GM19328 (cell line): ENCODE results near the gene RTL1.
A peak's percentile ranks its signal among the peaks of the same experiment; 100 is the strongest.

Source experiments
- ATAC-seq: cut with Tn5 transposase; IDR thresholded peaks from one replicate; pipeline ENCODE4 v1.9.1; 2021; ENCODE audit warnings: mild to moderate bottlenecking, moderate library complexity; ENCODE audit not compliant: unreplicated experiment

Gene RTL1

GRCh38 chr14:100854435-100854834 lies 49.1 kb downstream of the RTL1 start:
- no peak for ATAC-seq

- ATAC-seq, result no peak
These were observed 51.4 kb downstream of the RTL1 start for GRCh38 chr14:100851946-100852620.

- ATAC-seq, result no peak
These were observed 52.0 kb downstream of the RTL1 start for GRCh38 chr14:100851586-100851916.

GRCh38 chr14:100850841-100851585 lies 52.5 kb downstream of the RTL1 start:
- ATAC-seq, result peak; percentile 67

- ATAC-seq, result no peak
These were observed 54.3 kb downstream of the RTL1 start for GRCh38 chr14:100849115-100849781.

GRCh38 chr14:100846309-100846859 lies 57.1 kb downstream of the RTL1 start:
- ATAC-seq, result no peak

- no peak for ATAC-seq
These were observed 58.2 kb downstream of the RTL1 start for GRCh38 chr14:100845341-100845740.

GRCh38 chr14:100844846-100845245 lies 58.7 kb downstream of the RTL1 start:
- ATAC-seq, result no peak

GRCh38 chr14:100844421-100844820 lies 59.1 kb downstream of the RTL1 start:
- no peak for ATAC-seq

GRCh38 chr14:100844082-100844408 lies 59.5 kb downstream of the RTL1 start:
- no peak for ATAC-seq

- no peak for ATAC-seq
These were observed 60.7 kb downstream of the RTL1 start for GRCh38 chr14:100842799-100843198.

GRCh38 chr14:100841761-100842403 lies 61.6 kb downstream of the RTL1 start:
- ATAC-seq, result no peak

GRCh38 chr14:100841066-100841760 lies 62.3 kb downstream of the RTL1 start:
- no peak for ATAC-seq

- no peak for ATAC-seq
These were observed 63.0 kb downstream of the RTL1 start for GRCh38 chr14:100840286-100841065.

GRCh38 chr14:100839681-100840111 lies 63.8 kb downstream of the RTL1 start:
- ATAC-seq, result no peak

GRCh38 chr14:100839315-100839585 lies 64.3 kb downstream of the RTL1 start:
- ATAC-seq, result no peak

- ATAC-seq, result no peak
These were observed 64.8 kb downstream of the RTL1 start for GRCh38 chr14:100838493-100839314.

GRCh38 chr14:100837805-100838350 lies 65.6 kb downstream of the RTL1 start:
- ATAC-seq, result no peak
